Measurements from ENCODE around the gene THAP7.

DNA sequence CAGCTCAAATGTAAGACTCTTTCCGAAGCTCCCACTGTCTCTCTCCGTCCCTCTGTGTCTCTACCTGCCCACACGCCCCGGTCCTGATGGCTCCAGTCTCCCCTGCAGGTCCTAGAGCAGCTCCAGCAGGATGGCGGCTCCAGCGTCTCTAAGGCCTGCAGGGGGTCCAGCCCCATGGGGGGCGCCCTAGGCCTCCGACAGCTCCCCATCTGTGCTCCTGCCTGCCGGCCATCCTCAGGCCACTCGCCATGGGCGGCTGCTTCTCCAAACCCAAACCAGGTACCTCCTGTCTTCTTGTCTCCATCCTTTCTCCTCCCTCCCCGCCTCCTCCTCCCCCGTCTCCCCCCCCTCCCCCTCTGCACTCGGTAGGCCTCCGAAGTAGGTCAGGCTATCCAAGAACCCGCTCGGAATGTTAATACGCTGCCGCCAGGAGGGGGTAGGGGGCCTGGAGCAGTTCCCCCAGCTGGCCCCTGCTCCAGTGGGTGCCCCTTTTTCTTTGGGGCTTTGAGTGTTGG is 34.2 kb downstream of the THAP7 start:
- TF ChIP-seq CTCF (IDR thresholded peaks at IDR 0.05; ENCODE audit: low read length) (no peak), EZH2 (IDR thresholded peaks at IDR 0.05; ENCODE audit: borderline replicate concordance, low read length) (no peak)
